GM10266 (cell line): Measurements from ENCODE around the gene CMC4.
A peak's percentile ranks its signal among the peaks of the same experiment; 100 is the strongest.

Experiments
- DNase-seq: peaks from one replicate; pipeline ENCODE4 v3.0.0; 2012; ENCODE audit errors: extremely low spot score
- TF ChIP-seq, protein P1 (sequence below): IDR thresholded peaks from 2 replicates; pipeline ENCODE4 v1.5.1; 2012; ENCODE audit warnings: mild to moderate bottlenecking, low read depth; ENCODE audit not compliant: control insufficient read depth, insufficient read depth; ENCODE audit errors: missing control alignments

Gene CMC4

DNA sequence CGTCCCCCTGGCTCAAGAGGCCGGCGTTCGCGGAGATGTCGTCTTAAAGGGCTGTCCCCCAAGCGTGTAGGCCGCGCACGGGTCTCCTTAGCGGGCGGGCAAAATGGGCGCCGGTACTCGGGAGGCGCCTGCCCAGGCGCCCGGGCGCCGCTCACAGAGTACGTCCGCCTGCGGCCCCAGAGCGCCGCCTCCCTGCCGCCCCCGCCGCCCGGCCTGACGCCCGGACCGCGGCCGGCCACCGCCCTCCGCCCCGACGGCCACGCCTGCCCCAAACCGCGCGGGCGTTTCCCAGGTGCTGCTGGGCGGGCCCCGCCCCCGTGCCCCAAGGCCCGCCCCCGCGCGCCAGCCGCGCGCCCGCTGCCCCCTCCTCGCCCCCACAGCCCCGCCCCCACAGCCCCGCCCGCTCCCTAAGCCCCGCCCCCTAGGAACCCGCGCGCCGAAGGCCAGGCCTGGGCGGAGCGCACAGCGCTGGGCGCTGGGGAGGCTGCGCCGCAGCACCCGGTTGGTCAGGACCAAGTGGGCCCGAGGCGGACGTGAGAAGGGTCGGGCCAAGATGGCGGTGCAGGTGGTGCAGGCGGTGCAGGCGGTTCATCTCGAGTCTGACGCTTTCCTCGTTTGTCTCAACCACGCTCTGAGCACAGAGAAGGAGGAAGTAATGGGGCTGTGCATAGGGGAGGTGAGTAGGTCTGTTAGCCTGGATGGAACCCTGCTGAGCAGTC lies at the start of gene CMC4, which contains the start of the genes BRCC3 and MTCP1:
CMC4 (minus strand) TSS at position 162 of the 719 bp plus-strand sequence. CDS start 7,113 bp downstream, outside the sequence.
BRCC3 (plus strand) TSS at position 534 of the 719 bp plus-strand sequence; CDS start at position 554, 20 bp downstream.
MTCP1 (minus strand) TSS at position 162 of the 719 bp plus-strand sequence. CDS start 5,126 bp downstream, outside the sequence.
- TF ChIP-seq, protein P1, sequence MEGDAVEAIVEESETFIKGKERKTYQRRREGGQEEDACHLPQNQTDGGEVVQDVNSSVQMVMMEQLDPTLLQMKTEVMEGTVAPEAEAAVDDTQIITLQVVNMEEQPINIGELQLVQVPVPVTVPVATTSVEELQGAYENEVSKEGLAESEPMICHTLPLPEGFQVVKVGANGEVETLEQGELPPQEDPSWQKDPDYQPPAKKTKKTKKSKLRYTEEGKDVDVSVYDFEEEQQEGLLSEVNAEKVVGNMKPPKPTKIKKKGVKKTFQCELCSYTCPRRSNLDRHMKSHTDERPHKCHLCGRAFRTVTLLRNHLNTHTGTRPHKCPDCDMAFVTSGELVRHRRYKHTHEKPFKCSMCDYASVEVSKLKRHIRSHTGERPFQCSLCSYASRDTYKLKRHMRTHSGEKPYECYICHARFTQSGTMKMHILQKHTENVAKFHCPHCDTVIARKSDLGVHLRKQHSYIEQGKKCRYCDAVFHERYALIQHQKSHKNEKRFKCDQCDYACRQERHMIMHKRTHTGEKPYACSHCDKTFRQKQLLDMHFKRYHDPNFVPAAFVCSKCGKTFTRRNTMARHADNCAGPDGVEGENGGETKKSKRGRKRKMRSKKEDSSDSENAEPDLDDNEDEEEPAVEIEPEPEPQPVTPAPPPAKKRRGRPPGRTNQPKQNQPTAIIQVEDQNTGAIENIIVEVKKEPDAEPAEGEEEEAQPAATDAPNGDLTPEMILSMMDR = no peak
- DNase-seq = peak; percentile 91

DNA sequence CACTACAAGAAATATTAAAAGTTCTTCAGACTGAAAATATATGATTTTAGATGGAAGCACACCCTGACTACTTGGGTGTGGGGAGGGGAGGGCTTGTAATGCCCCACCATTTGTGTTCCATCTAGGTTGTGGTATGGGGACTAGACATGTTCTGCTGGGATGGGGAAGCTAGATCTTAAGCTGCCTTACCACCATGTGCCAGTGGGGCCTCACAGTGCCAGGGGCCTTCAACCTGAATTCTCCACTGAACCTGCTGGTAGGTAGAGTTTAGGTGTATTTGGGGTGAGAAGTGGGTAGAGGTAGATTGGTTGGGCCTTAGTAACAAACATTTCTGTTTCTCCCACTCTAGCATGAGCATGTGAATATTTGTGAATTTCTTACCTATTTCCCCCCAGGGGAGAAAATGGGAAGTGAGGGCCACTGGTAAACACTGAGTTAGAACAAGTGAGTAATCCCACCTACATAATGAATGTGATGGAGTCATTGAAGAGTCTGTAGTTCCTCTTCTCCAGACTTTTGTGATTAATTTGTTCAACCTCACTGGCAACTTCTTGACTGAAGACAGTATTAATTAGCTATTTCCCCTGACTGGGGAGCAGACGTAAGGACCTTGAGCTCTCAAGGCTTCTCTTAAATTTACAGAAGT lies 44.4 kb upstream of the CMC4 start:
- DNase-seq = no peak
- TF ChIP-seq, protein P1 = no peak

GRCh38 chrX:155113097-155113496 lies 42.2 kb upstream of the CMC4 start:
- DNase-seq = no peak
- TF ChIP-seq, protein P1 = no peak

GRCh38 chrX:155112171-155112570 lies 41.2 kb upstream of the CMC4 start:
- DNase-seq = no peak
- TF ChIP-seq, protein P1 = no peak

DNA sequence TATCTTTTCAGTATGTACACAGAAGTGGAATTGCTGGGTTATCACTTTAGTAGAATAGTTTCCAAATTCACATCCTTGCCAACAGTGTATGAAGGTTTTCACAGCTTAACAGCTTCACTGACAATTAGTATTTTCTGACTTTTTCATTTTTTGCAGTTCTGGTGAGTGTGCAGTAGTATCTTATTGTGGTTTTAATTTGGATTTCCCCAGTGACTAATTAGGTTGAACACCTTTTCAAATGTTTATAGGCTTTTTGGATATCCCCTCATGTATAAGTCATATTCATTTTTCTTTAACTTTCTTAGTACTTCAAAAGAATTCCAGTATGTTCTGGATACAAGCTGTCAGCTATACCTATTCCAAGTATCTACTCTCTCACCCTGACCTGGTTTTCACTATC lies 37.5 kb upstream of the CMC4 start:
- TF ChIP-seq, protein P1 = no peak

DNA sequence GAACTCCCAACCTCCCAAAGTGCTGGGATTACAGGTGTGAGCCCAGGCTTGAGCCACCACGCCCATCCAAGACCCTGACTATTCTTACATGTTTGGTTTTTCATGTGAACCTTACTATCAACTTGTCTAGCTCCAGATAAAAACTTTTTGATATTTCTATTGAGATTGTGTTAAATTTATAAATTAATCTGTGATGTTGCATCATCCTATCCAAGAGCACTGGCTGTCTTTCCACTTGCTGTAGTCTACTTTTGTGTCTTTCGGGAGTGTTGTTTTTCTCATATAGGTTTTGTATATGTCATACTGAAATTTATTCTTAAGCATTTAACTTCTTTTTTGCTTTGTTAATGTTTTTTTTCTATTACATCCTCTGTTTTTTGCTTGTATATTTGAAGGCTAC lies 35.0 kb upstream of the CMC4 start:
- TF ChIP-seq, protein P1 = no peak
- DNase-seq = no peak

More for the DNA sequence above, 37.5 kb upstream of the CMC4 start:
- DNase-seq = no peak
